Measurements from ENCODE around the gene MAP2. TPM values are rescaled to one million over a fixed set of nuclear protein-coding genes. Genes with fewer than 3 reads are reported as not detected.
A peak's percentile ranks its signal among the peaks of the same experiment; 100 is the strongest.

The MAP2 gene
- total RNA-seq (2021) = 3.7 to 7.6 TPM (median 3.7 TPM) in 3 replicates
- percentile 40 among the genes with signal in this experiment for Bru-seq, nascent RNA
- long read RNA-seq, experiment 1, partial matches to known transcripts = 4 of 25 reads
- long read RNA-seq, experiment 1, other reads (novel, unspliced or antisense) = 21 of 25 reads
- long read RNA-seq, experiment 2, partial matches to known transcripts = 0 of 3 reads
- long read RNA-seq, experiment 2, other reads (novel, unspliced or antisense) = 3 of 3 reads
- long read RNA-seq, experiment 3, partial matches to known transcripts = 1 of 3 reads
- long read RNA-seq, experiment 3, other reads (novel, unspliced or antisense) = 2 of 3 reads

- TF ChIP-seq FOXP4 (CRISPR knock-in tag; IDR thresholded peaks at IDR 0.05) = 0 out of 2 replicates have a peak, but pooled peaks have one; percentile 72
- TF ChIP-seq E2F5 (CRISPR knock-in tag; IDR thresholded peaks at IDR 0.05) = peak; percentile 69; the same call in 1 of the 2 replicates
- TF ChIP-seq IRF2 (CRISPR knock-in tag; IDR thresholded peaks at IDR 0.05; ENCODE audit: borderline replicate concordance, low read depth) = no peak
- TF ChIP-seq PRRX2 (CRISPR knock-in tag; IDR thresholded peaks at IDR 0.05) = peak; percentile 66; the same call in 1 of the 2 replicates
- TF ChIP-seq SP1 (CRISPR knock-in tag; conservative IDR thresholded peaks at IDR 0.05) = peak; percentile 83
- TF ChIP-seq ELF4 (CRISPR knock-in tag; IDR thresholded peaks at IDR 0.05; ENCODE audit: low read depth) = no peak
- TF ChIP-seq CREM (CRISPR knock-in tag; IDR thresholded peaks at IDR 0.05) = 0 out of 2 replicates have a peak, but pooled peaks have one; percentile 47
- no peak; the same call in 1 of the 2 replicates for TF ChIP-seq FOXP1 (CRISPR knock-in tag; IDR thresholded peaks at IDR 0.05; ENCODE audit: borderline replicate concordance)
- TF ChIP-seq TP53 (CRISPR knock-in tag; IDR thresholded peaks at IDR 0.05) = peak; percentile 51; the same call in 1 of the 2 replicates
- no peak for TF ChIP-seq SOX15 (CRISPR knock-in tag; IDR thresholded peaks at IDR 0.05)
- no peak for TF ChIP-seq ZNF396 (CRISPR knock-in tag; IDR thresholded peaks at IDR 0.05; ENCODE audit: borderline replicate concordance)
- TF ChIP-seq ATF1 (CRISPR knock-in tag; IDR thresholded peaks at IDR 0.05) = no peak
- no peak for TF ChIP-seq NR1H2 (CRISPR knock-in tag; IDR thresholded peaks at IDR 0.05)
- peak; percentile 68; the same call in 1 of the 2 replicates for TF ChIP-seq CTCF (IDR thresholded peaks at IDR 0.05)
- TF ChIP-seq ZNF423 (CRISPR knock-in tag; IDR thresholded peaks at IDR 0.05) = peak; percentile 38
- peak; percentile 64; the same call in 1 of the 2 replicates for TF ChIP-seq ETV6 (CRISPR knock-in tag; IDR thresholded peaks at IDR 0.05)
- TF ChIP-seq KAT7 (CRISPR knock-in tag; IDR thresholded peaks at IDR 0.05; ENCODE audit: borderline replicate concordance) = 0 out of 2 replicates have a peak, but pooled peaks have one; percentile 50
- Mint-ChIP-seq H3K9me3 (no peaks in the 10 kb centered on the region), H3K27ac (no peak within 1 kb of the TSS), H3K4me1 (peaks cover 41% of the 10 kb centered on the region), H3K4me3 (peak within 1 kb of the TSS; percentile 87), H3K27me3 (ENCODE audit: low read depth) (peaks cover 37% of the 10 kb centered on the region), H3K36me3 (no peaks in the 10 kb centered on the region)
- CTCF ChIA-PET = interaction anchor here (0.6 to 4.2 kb wide), 30 partner anchors 9 to 1016 kb away, joined by 3 to 40 read pairs (median 4); partner anchors contain the start of genes PTH2R and UNC80
- POLR2A ChIA-PET = interaction anchor here (1.0 kb wide), 2 partner anchors 28 to 537 kb away, joined by 3 to 5 read pairs; no protein-coding TSS in a partner anchor
- peak; percentile 89 for DNase-seq (ENCODE audit: low spot score)
- peak; percentile 91 for ATAC-seq
Observed at GRCh38 chr2:209423562-209424198, at the start of gene MAP2. MAP2 (plus strand) TSS chr2:209424047; CDS start chr2:209653171, 229,124 bp downstream.

- ATAC-seq (no peak), DNase-seq (ENCODE audit: low spot score) (no peak)
- H3K4me1 Mint-ChIP-seq = peaks cover 5% of the 10 kb centered on the region
- H3K4me3 Mint-ChIP-seq = no peak overlapping the region
- ChIA-PET CTCF (no interaction called here), POLR2A (no interaction called here)
- H3K36me3 Mint-ChIP-seq = peaks cover 16% of the 10 kb centered on the region
- H3K27me3 Mint-ChIP-seq (ENCODE audit: low read depth) = no peaks in the 10 kb centered on the region; the same call in 1 of the 2 replicates
- peaks cover 44% of the 10 kb centered on the region for H3K9me3 Mint-ChIP-seq
- no peak overlapping the region for H3K27ac Mint-ChIP-seq
- no peak for TF ChIP-seq SOX15 (CRISPR knock-in tag; IDR thresholded peaks at IDR 0.05)
- no peak for TF ChIP-seq ZNF232 (CRISPR knock-in tag; IDR thresholded peaks at IDR 0.05)
- no peak for TF ChIP-seq ATF3 (CRISPR knock-in tag; conservative IDR thresholded peaks at IDR 0.05)
- no peak for TF ChIP-seq HMGXB4 (CRISPR knock-in tag; IDR thresholded peaks at IDR 0.05)
- TF ChIP-seq CTCF (IDR thresholded peaks at IDR 0.05) = no peak
- no peak for TF ChIP-seq FOXK1 (CRISPR knock-in tag; IDR thresholded peaks at IDR 0.05)
- TF ChIP-seq PREB (CRISPR knock-in tag; IDR thresholded peaks at IDR 0.05; ENCODE audit: borderline replicate concordance) = no peak
- no peak for TF ChIP-seq NR2C2 (CRISPR knock-in tag; IDR thresholded peaks at IDR 0.05)
- no peak for TF ChIP-seq SP1 (CRISPR knock-in tag; conservative IDR thresholded peaks at IDR 0.05)
- no peak for TF ChIP-seq CREM (CRISPR knock-in tag; IDR thresholded peaks at IDR 0.05)
Observed at GRCh38 chr2:209376686-209377085, 47.2 kb upstream of the MAP2 start.
